NCI-H187 treated with DMSO at 0.1 percent for 48 hours (cell line): ENCODE data around the gene PCBP3.
"Not testable (repeated sequence)": the region's sequence is repeated elsewhere in the genome, so short reads cannot be mapped to it uniquely, and the experiment has no call there.

Source experiments
- DNase-seq: peaks from one replicate; lab custom pipeline; 2025; lab: John Stamatoyannopoulos, UW

Gene PCBP3

GRCh38 chr21:45969921-45970673, 326.6 kb downstream of the PCBP3 start:
- no peak for DNase-seq

GRCh38 chr21:45970674-45971615, 327.4 kb downstream of the PCBP3 start:
- DNase-seq, result no peak

DNA sequence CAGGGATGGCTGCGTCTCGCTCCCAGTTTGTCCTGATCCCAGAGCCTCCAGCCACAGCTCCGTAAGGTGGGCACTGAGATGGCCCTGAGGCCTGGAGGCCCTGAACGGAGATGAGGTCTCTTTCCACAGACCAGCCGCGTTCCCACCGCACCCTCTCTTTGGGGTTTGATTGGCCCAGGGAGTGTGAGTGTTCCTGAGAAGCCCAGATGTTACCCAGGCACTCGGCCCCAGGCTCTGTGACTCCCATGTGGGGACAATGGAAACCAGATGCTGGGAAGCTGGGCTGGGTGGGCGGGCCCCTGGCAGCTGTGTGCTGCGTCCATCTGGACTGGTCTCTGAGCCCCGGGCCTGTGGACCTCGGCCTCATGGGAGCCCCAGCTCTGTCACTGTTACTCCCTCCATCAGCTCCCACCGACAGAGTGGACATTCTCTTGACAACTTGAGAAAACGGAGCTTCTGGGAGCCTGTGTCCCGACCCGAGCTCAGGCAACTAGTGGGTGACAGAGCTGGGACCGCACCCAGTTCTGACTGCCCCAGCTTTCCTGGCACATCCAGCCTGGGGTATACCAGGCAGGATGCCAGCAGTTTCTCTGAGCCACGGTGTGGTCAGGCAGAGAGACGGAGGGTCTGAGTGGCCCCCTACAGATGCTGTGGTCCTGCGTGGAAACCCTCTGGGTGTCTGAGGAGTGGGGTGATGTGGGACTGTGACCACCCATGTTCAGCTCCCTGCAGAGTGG, 328.3 kb downstream of the PCBP3 start:
- no peak for DNase-seq

DNA sequence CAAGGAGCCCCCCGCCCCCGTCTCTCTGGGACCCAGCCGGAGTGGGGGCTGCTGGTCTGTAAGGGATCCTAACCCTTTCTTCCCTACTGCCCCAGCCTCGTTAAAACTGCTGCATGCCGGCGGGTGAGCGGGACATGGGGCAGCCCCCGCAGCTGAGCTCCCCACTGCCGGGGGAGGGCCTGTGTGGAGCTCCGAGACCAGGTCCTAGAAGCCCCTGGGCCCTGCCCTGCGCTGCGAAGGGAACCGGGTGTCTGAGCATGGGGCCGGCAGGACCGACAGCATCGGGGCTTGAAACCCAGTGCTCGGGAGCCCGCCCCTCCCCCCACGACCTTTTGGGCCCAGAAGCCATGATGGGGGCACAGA, 328.8 kb downstream of the PCBP3 start:
- DNase-seq, result no peak

GRCh38 chr21:45972716-45973474, 329.4 kb downstream of the PCBP3 start:
- no peak for DNase-seq

DNA sequence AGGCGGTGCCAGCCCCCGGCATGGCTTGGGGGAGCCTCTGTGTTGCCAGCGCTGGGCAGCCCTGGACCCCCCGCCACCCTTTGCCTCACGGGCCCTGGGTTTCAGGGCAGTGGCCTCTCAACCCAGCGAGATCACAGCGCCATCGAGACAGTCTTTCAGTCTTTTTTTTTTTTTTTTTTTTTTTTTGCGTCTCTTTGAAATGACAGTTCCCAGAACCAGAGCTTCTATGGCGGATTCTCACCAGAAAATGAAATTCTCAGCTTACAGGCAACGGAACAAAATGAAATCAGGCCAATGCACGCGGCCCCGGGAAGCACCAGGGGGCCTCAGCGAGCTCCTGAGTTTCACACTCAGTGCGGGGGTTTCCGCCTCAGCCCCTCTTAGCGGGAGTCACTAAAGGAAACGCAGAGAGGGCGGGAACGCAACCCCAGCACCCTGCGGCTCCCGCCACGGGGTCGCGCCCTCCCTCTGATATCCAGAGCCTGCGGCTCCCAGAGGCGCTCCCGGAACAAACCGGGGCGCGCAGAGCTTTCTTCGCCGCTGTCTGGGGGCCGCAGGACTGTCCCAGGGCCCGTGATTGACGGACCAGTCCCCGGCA, 330.0 kb downstream of the PCBP3 start:
- DNase-seq, result no peak

GRCh38 chr21:45974073-45975019, 330.8 kb downstream of the PCBP3 start:
- no peak for DNase-seq

DNA sequence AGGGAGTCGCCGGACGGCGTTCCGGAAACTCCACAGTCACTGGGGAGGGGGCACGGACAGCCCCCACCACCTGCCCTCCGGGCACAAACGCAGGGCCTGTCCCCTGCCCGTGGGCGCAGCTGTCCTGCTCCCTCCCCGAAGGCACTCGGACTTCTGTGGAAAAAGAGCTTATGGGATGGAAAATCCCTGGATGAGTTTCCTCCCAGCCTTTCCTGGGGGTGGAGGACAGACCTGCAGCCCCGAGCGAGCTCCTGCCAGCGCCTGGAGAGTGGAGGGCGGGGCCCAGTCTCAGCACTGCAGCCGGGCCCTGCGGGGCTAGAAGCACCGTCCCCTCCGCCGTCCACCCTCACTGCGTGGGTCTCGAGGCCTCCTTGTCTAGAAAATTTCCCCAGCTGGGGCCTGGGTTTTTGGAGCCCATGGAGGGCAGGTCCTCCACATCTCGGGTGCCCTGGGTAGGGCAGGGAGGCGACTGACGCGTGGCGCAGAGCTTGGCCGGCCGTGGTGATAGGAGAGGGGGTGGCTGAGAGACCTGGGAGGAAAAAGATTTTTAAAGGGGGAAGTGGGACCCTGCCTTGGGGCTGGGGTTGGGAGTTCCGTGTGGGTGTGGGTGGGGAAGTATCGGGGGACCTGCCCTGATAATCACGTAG, 331.6 kb downstream of the PCBP3 start:
- no peak for DNase-seq

DNA sequence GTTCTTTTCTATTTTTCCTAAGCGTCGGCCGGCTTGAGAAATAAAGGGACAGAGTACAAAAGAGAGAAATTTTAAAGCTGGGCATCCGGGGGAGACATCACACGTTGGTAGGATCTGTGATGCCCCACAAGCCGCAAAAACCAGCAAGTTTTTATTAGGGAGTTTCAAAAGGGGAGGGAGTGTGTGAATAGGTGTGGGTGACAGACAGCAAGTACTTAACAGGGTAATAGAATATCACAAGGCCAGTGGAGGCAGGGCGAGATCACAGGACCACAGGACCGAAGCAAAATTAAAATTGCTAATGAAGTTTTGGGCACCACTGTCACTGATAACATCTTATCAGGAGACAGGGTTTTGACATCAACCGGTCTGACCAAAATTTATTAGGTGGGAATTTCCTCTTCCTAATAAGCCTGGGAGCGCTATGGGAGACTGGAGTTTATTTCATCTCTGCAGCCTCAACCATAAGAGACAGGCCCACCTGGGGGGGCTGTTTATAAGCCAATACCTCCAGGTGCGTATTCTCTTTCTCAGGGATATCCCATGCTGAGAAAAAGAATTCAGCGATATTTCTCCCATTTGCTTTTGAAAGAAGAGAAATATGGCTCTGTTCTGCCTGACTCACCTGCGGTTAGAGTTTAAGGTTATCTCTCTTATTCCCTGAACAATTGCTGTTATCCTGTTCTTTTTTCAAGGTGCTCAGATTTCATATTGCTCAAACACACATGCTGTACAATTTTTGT, 332.3 kb downstream of the PCBP3 start:
- not testable (repeated sequence) for DNase-seq

DNA sequence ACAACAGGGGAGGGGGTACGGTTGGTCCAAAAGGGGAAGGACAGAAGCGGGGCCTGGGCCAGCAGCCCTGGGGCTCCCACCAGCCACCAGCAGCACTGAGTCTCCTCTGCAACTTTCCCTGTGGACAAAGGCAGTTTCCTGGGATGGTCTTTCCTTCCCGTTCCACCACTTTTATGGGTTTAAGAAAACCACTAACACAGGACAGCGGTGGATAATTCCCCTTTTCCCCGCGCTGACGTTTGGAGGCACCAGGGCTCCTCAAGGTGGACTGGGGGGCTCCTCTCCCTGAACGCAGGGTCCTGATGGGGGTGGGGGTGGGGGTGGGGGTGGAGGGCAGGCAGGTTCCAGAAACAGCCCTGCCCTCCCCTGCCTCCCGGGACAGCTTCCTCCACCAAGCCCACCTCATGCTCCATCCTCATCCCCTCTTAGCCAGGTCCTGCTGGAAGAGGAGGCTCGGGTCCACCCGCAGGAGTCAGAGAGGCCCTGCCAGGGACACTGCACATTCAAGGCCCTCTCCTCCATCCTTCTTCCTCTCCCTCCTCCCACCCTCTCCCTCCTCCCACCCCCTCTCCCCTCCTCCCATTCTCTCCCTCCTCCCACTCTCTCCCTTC, 333.3 kb downstream of the PCBP3 start:
- no peak for DNase-seq

- DNase-seq, result no peak
These were observed 333.9 kb downstream of the PCBP3 start for GRCh38 chr21:45977396-45977795.

- DNase-seq, result no peak
These were observed 335.7 kb downstream of the PCBP3 start for GRCh38 chr21:45979141-45979631.

DNA sequence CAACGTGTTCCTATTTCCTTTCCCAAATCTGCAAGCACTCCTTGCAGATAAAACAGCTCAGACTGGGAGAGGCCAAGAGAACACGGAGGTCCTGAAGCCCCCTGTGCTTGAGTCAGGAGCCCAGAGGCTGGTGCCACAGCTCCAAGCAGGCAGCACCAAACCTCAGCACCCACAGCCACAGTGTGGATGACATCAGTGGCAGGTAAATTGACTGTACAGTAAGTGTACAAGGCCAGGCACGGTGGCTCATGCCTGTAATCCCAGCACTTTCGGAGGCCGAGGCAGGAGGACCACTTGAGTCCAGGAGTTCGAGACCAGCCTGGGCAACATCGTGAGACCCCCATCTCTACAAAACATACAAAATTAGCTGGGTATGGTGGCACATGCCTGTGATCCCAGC, 336.1 kb downstream of the PCBP3 start:
- no peak for DNase-seq

DNA sequence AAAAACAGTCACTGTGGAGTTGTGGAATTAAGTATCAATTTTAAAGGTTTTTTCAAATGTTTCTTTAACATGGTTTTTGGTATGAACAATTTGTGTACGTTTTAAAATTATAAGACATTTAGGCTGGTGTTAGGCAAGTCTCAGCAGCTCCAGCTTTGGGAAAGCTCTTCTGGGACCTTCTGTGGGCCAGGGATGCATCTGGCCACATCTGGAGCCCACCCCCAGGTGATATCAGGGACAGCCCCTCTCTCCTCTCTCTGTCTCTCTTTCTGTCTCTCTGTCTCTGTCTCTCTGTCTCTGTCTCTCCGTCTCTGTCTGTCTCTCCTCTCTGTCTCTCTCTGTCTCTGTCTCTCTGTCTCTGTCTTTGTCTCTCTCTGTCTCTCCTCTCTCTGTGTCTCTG, 336.7 kb downstream of the PCBP3 start:
- DNase-seq, result no peak

GRCh38 chr21:45980697-45981096, 337.2 kb downstream of the PCBP3 start:
- DNase-seq, result no peak

DNA sequence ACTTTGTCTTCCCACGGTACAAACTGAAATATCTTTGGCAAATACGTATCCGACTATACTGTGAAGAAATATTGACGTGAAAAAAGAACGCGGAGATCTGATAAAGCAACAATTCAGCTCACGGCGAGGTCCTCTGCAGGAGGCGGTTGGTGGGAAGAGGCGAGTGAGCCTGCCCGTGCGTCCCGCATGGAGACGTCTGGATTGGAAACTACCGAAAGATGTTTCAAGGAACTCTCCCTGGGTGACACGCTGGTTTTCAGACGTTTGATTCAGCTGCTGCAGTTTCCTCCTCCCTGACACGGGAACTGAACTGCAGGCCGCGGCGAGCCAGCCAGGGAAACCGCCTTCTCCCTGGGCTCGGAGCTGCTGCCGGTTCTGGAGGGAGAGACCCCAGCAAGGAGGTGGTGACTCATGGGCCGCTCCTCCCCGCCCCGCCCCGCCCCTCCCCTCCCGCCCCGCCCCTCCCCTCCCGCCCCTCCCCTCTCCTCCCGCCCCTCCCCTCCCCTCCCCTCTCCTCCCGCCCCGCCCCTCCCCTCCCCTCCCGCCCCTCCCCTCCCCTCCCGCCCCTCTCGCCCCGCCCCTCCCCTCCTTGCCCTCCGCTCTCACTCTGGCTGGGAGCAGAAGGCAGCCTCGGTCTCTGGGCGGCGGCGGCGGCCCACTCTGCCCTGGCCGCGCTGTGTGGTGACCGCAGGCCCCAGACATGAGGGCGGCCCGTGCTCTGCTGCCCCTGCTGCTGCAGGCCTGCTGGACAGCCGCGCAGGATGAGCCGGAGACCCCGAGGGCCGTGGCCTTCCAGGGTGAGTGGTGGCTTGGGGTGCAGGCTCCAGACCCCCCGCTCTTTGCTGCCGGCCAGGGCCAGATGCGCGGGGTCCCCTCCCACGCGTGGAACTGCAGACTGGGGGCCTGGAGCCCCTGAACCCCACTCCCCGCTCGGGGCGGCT, 337.9 kb downstream of the PCBP3 start, which contains the start of gene COL6A1:
TSS of gene COL6A1 (plus strand) at position 620 of the 941 bp plus-strand sequence. CDS start at position 701, 81 bp downstream.
- no peak for DNase-seq
